BLaER1 treated with 17β-estradiol and CSF1 and Interleukin-3, amounts not matched to agents 10 nM and 100 nM (cell line): ENCODE results near the gene CCDC14.
A peak's percentile ranks its signal among the peaks of the same experiment; 100 is the strongest.

Experiments used
- H3K27ac ChIP-seq, 11 experiments: shearing (Covaris generic); formaldehyde crosslinking; 2 replicates each; pipeline ENCODE4 v1.8.1; 2022
- H3K27me3 ChIP-seq, 11 experiments: shearing (Covaris generic); formaldehyde crosslinking; 2 replicates each; pipeline ENCODE4 v1.8.1; 2022
- H3K36me3 ChIP-seq, 11 experiments: shearing (Covaris generic); formaldehyde crosslinking; 2 replicates each; pipeline ENCODE4 v1.8.1; 2022
- H3K4me1 ChIP-seq, 10 experiments: shearing (Covaris generic); formaldehyde crosslinking; 2 replicates each; pipeline ENCODE4 v1.8.1; 2022
- H3K4me2 ChIP-seq, 11 experiments: shearing (Covaris generic); formaldehyde crosslinking; 2 replicates each; pipeline ENCODE4 v1.8.1; 2022
- H3K4me3 ChIP-seq, 10 experiments: shearing (Covaris generic); formaldehyde crosslinking; 2 replicates each; pipeline ENCODE4 v1.8.1; 2022
- H3K9ac ChIP-seq, 11 experiments: shearing (Covaris generic); formaldehyde crosslinking; 2 replicates each; pipeline ENCODE4 v1.8.1; 2022
- H3K9me3 ChIP-seq, 11 experiments: shearing (Covaris generic); formaldehyde crosslinking; replicated peaks in 1 of 11; 2 replicates each; pipeline ENCODE4 v1.8.1; 2022
- H4K20me1 ChIP-seq, 11 experiments: shearing (Covaris generic); formaldehyde crosslinking; 2 replicates each; pipeline ENCODE4 v1.8.1; 2022
- Cebpa-rat ChIP-seq, 11 experiments: shearing (Covaris generic); IDR thresholded peaks; 2 replicates each; pipeline ENCODE4 v1.8.1; 2022

The CCDC14 gene

DNA sequence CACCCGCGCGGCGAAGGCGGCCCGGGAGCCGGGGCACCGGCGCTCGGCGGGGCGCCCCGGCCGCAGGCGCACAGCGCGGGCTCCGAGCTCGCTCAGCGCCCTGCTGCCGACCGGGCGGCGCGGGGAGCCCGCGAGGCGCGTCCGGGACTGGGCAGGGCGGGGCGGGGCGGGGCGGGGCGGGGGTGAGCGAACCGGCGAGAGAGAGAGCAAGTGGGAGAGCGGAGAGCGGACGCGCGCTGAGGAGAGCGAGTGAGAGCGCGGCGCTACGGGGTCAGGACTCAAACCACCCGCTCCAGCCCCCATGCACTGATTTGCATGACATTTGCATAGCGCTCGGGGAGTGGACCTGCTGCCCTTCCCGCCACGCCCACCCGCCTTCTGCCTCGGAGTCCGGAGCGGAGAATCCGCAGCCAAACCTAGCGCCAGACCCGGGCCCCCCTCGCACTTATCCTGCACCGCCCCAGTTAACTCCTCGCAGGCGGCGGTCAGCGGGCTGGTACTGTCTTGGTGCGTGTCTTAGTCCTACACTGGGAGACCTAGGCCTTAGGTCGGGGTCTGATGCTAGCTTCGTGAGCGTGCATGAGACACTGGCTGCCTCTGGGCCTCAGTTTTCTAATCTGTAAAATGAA is 76.7 kb downstream of the CCDC14 start, which contains the start of gene MYLK:
Gene MYLK (minus strand): TSS at position 130 of the 629 bp plus-strand sequence. CDS start 90,491 bp downstream, outside the sequence.
- no peak for TF ChIP-seq Cebpa-rat (IDR thresholded peaks at IDR 0.05)
- peaks cover 0 to 6% (median 0%) of the 10 kb centered on the region in 11 experiments; a peak in 2 of 22 replicates for H4K20me1 ChIP-seq
- H3K9ac ChIP-seq: peak within 1 kb of the TSS; percentile 63 to 88 (median 76); a peak in 21 of 22 replicates
- H3K4me2 ChIP-seq: peak within 1 kb of the TSS; percentile 87 to 100 (median 96)
- H3K27ac ChIP-seq: peak within 1 kb of the TSS in 9 of 11 experiments; percentile 46 to 82 (median 74); a peak in 18 of 22 replicates
- peaks cover 3 to 12% (median 8%) of the 10 kb centered on the region in 11 experiments; a peak in 19 of 22 replicates for H3K9me3 ChIP-seq
- H3K4me3 ChIP-seq: peak within 1 kb of the TSS; percentile 60 to 78 (median 70)
- peaks cover 0 to 8% (median 0%) of the 10 kb centered on the region in 11 experiments; a peak in 3 of 22 replicates for H3K36me3 ChIP-seq
- H3K27me3 ChIP-seq: peaks cover 0 to 13% (median 0%) of the 10 kb centered on the region in 11 experiments; a peak in 6 of 22 replicates
- H3K4me1 ChIP-seq: peaks cover 6 to 45% (median 34%) of the 10 kb centered on the region in 10 experiments; a peak in 17 of 20 replicates

DNA sequence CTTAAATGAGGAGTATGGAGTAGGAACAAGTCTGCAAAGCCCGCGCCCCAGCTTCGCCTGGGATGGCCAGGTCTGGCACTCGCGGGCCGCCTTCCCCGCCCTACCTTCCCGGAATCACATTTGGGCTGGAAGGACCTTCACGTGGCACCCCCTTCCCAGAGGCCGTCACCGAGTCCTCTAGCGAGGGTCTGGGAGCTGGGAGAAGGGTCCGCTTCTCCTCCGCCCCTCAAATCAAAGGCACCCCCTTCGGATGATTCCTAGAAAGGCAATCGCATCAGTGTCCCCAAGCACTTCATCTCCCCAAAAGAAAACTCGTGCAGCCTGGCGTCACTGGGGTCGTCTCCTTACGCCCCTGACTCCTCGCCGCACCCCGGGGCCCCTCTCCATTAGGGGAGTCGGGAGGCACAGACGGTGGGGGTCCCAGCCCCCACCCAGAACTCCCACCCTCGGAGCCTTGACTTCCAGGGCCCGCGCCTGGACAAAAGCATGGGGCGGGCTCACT is 77.3 kb downstream of the CCDC14 start:
- Histone ChIP-seq H3K27me3 (peaks cover 0 to 13% (median 0%) of the 10 kb centered on the region in 11 experiments; a peak in 6 of 22 replicates), H3K4me1 (peaks cover 6 to 45% (median 34%) of the 10 kb centered on the region in 10 experiments; a peak in 17 of 20 replicates), H4K20me1 (peaks cover 0 to 6% (median 0%) of the 10 kb centered on the region in 11 experiments; a peak in 2 of 22 replicates), H3K9me3 (peaks cover 0 to 7% (median 4%) of the 10 kb centered on the region in 11 experiments; a peak in 10 of 22 replicates), H3K4me2 (peak overlapping the region; percentile 87 to 100 (median 96)), H3K9ac (peak overlapping the region; percentile 63 to 88 (median 76); a peak in 21 of 22 replicates), H3K4me3 (peak overlapping the region; percentile 60 to 78 (median 70)), H3K36me3 (peaks cover 0 to 13% (median 0%) of the 10 kb centered on the region in 11 experiments; a peak in 4 of 22 replicates), H3K27ac (peak overlapping the region in 9 of 11 experiments; percentile 46 to 82 (median 74); a peak in 18 of 22 replicates)
- no peak for TF ChIP-seq Cebpa-rat (IDR thresholded peaks at IDR 0.05)

DNA sequence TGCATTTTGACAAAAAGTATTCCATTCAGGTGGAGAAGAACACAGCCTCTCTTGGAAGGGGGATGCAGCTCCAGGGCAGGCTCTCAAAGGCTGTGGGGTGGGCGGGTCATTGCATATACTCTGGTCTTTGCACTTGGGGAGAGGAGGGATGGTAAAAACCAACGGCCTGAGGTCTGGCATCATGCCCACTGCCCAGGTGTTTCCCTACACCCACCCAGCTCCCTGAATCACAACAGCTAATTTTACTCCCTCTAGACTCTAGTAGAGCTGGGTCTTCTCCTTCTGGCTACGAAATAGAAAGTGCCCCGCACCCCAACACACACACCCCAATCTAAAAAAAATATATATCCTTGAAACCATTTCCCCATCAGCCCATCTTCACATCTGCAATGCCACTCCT is 77.9 kb downstream of the CCDC14 start:
- Histone ChIP-seq H3K4me2 (peak overlapping the region; percentile 87 to 100 (median 96)), H3K9me3 (peaks cover 0 to under 1% (median 0%) of the 10 kb centered on the region in 11 experiments; a peak in 1 of 22 replicates), H3K4me1 (peaks cover 6 to 45% (median 35%) of the 10 kb centered on the region in 10 experiments; a peak in 17 of 20 replicates), H3K36me3 (peaks cover 0 to 17% (median 0%) of the 10 kb centered on the region in 11 experiments; a peak in 7 of 22 replicates), H4K20me1 (peaks cover 0 to 8% (median 0%) of the 10 kb centered on the region in 11 experiments; a peak in 2 of 22 replicates), H3K27ac (peak overlapping the region in 6 of 11 experiments; percentile 69 to 82 (median 80); a peak in 11 of 22 replicates), H3K27me3 (peaks cover 0 to 13% (median 0%) of the 10 kb centered on the region in 11 experiments; a peak in 6 of 22 replicates), H3K4me3 (peak overlapping the region; percentile 60 to 78 (median 70)), H3K9ac (peak overlapping the region in 8 of 11 experiments; percentile 75 to 88 (median 80); a peak in 14 of 22 replicates)
- TF ChIP-seq Cebpa-rat (IDR thresholded peaks at IDR 0.05): no peak

DNA sequence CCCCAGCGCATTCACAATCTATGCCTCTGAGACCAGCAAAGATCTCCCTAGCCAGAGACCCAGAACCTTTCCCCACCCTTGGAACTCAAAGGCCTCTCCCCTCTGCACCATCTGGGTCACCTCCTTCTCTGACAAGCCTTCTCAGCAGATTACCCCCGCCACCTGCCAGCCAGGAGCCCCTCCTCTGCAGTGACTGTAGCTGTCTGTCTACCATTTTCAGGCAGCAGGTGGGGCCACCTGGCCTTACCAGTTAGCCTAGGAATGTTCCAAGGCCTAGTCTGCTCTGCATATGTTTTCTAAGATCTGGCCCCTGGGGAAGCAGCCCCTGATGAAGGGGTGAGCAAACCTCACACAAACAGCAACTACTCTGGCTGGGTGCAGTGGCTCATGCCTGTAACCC is 79.3 kb downstream of the CCDC14 start:
- H3K4me1 ChIP-seq: peaks cover 6 to 53% (median 35%) of the 10 kb centered on the region in 10 experiments; a peak in 17 of 20 replicates
- H3K9me3 ChIP-seq: no peaks in the 10 kb centered on the region
- no peak for TF ChIP-seq Cebpa-rat (IDR thresholded peaks at IDR 0.05)
- peak overlapping the region in 2 of 10 experiments; percentile 19 to 70; a peak in 1 of 20 replicates for H3K4me3 ChIP-seq
- H3K27me3 ChIP-seq: peaks cover 0 to 13% (median 0%) of the 10 kb centered on the region in 11 experiments; a peak in 6 of 22 replicates
- peaks cover 0 to 25% (median 0%) of the 10 kb centered on the region in 11 experiments; a peak in 7 of 22 replicates for H3K36me3 ChIP-seq
- H3K4me2 ChIP-seq: peak overlapping the region in 8 of 11 experiments; percentile 87 to 99 (median 96); a peak in 16 of 22 replicates
- peak overlapping the region in 2 of 11 experiments; percentile 9 to 86; a peak in 1 of 22 replicates for H3K9ac ChIP-seq
- H3K27ac ChIP-seq: peak overlapping the region in 3 of 11 experiments; percentile 2 to 82 (median 56); a peak in 5 of 22 replicates
- H4K20me1 ChIP-seq: peaks cover 0 to 10% (median 0%) of the 10 kb centered on the region in 11 experiments; a peak in 2 of 22 replicates

DNA sequence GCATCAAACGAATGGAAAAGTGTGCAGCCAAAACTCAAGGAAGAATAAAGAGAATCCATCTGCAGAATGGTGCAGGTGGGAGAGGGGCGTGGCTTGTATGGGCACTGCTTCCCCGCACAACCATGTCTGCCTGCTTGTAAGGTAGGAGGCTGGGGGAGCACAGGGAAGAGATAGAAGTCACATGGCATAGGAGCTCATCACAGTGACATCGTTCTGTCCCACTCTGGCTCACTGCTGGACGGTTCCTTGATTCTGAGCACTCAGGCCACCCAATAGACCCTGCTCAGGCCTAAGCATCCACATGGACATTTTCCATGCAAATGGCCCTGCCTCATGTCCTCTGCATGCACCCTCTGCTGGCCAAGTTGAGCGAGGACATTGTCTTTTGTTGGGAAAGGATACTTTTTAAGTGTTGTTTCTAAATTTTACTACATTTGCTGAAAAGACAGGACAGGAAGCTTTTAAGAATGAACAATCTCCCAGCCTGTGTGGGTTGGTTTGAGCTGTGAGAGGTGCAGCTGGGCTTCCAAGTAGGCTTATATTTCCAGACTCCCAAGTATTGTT is 79.9 kb downstream of the CCDC14 start:
- H3K4me3 ChIP-seq: no peak overlapping the region
- H3K27me3 ChIP-seq: peaks cover 0 to 13% (median 0%) of the 10 kb centered on the region in 11 experiments; a peak in 6 of 22 replicates

GRCh38 chr3:123878807-123879206 is 82.2 kb downstream of the CCDC14 start:
- no peak overlapping the region for H3K4me2 ChIP-seq
- no peak for TF ChIP-seq Cebpa-rat (IDR thresholded peaks at IDR 0.05)
- no peak overlapping the region for H3K27ac ChIP-seq
- H3K36me3 ChIP-seq: peaks cover 0 to 40% (median 10%) of the 10 kb centered on the region in 11 experiments; a peak in 10 of 22 replicates
- peaks cover 6 to 49% (median 34%) of the 10 kb centered on the region in 10 experiments; a peak in 17 of 20 replicates for H3K4me1 ChIP-seq
- peaks cover 0 to 10% (median 0%) of the 10 kb centered on the region in 11 experiments; a peak in 2 of 22 replicates for H4K20me1 ChIP-seq
- peaks cover 0 to 6% (median 0%) of the 10 kb centered on the region in 11 experiments; a peak in 1 of 22 replicates for H3K9me3 ChIP-seq
- H3K4me3 ChIP-seq: no peak overlapping the region
- H3K9ac ChIP-seq: no peak overlapping the region
- H3K27me3 ChIP-seq: peaks cover 0 to 11% (median 0%) of the 10 kb centered on the region in 11 experiments; a peak in 6 of 22 replicates

More for the DNA sequence above, 79.9 kb downstream of the CCDC14 start:
- peaks cover 6 to 53% (median 35%) of the 10 kb centered on the region in 10 experiments; a peak in 17 of 20 replicates for H3K4me1 ChIP-seq
- H3K27ac ChIP-seq: peak overlapping the region in 2 of 11 experiments; percentile 56 to 82; a peak in 1 of 22 replicates
- no peaks in the 10 kb centered on the region for H3K9me3 ChIP-seq
- peak overlapping the region in 1 of 11 experiments; percentile 9; a peak in 1 of 22 replicates for H3K9ac ChIP-seq
- peaks cover 0 to 10% (median 0%) of the 10 kb centered on the region in 11 experiments; a peak in 2 of 22 replicates for H4K20me1 ChIP-seq
- peak overlapping the region in 8 of 11 experiments; percentile 87 to 99 (median 96); a peak in 14 of 22 replicates for H3K4me2 ChIP-seq
- peaks cover 0 to 25% (median 0%) of the 10 kb centered on the region in 11 experiments; a peak in 7 of 22 replicates for H3K36me3 ChIP-seq
- no peak for TF ChIP-seq Cebpa-rat (IDR thresholded peaks at IDR 0.05)

- H3K9ac ChIP-seq: no peak overlapping the region
- no peak for TF ChIP-seq Cebpa-rat (IDR thresholded peaks at IDR 0.05)
- H3K4me3 ChIP-seq: no peak overlapping the region
- no peak overlapping the region for H3K4me2 ChIP-seq
- peaks cover 0 to 10% (median 0%) of the 10 kb centered on the region in 11 experiments; a peak in 2 of 22 replicates for H4K20me1 ChIP-seq
- H3K36me3 ChIP-seq: peaks cover 0 to 42% (median 10%) of the 10 kb centered on the region in 11 experiments; a peak in 10 of 22 replicates
- H3K27ac ChIP-seq: no peak overlapping the region
- H3K27me3 ChIP-seq: peaks cover 0 to 3% (median 0%) of the 10 kb centered on the region in 11 experiments; a peak in 2 of 22 replicates
- H3K4me1 ChIP-seq: peaks cover 0 to 41% (median 25%) of the 10 kb centered on the region in 10 experiments; a peak in 16 of 20 replicates
- H3K9me3 ChIP-seq: peaks cover 0 to 6% (median 0%) of the 10 kb centered on the region in 11 experiments; a peak in 1 of 22 replicates
Observed at GRCh38 chr3:123877965-123878364, 83.1 kb downstream of the CCDC14 start.
